Heart left ventricle (tissue), 13 donors: ENCODE results near the gene HOATZ.

Source experiments
- POLR2A ChIP-seq, 2 donors: fragments of 450-650 bp; IDR thresholded peaks; one replicate each; pipeline ENCODE4 v1.6.1; 2017; ENCODE audit warnings: antibody characterized with exemption in 2 of 2, mild to moderate bottlenecking in 2 of 2, moderate library complexity in 2 of 2
- TF ChIP-seq, protein P1 (sequence below), 12 donors: fragments of 200-600 bp; sonication (generic) in 4 of 12; IDR thresholded peaks; one replicate each; pipeline versions ENCODE4 v1.5.0 to v1.8.0; 2018 to 2022; ENCODE audit warnings: antibody characterized with exemption in 12 of 12, mild to moderate bottlenecking in 5 of 12
- donor health status: ischemic (EF 13 %, LVEDD 7.1; RV severe dilation, severe dysfunction).
- donor health status: DM: no; HTN: yes; CAD: no.
- donor health status: DM: no; HTN: no; CAD: no.
- donor health status: ischemic (EF 25% LVEDD 6.9; RV normal size, moderate dysfunction).
- donor health status: ischemic (EF 25% LVEDD 5.7; RV mildly dilated, moderate dysfunction).
- donor health status: ischemic (EF 35%, LVEDD 5.7; RV mildly dilated, moderate dysfunction).
- donor health status: nonischemic (EF 11% LVEDD 7.7; RV severe dilation, severe dysfunction).
- donor health status: DM: yes; HTN: yes; CAD: no.
- donor health status: PGD.
- donor health status: ischemic (EF 29% LVEDD 5.4; RV normal size, mild dysfunction).
- donor health status: nonischemic (EF 23%, LVEDD 6.1; RV moderate dilation, normal function).

GRCh38 chr11:111560800-111561199 is 46.2 kb downstream of the HOATZ start:
- TF ChIP-seq, protein P1, sequence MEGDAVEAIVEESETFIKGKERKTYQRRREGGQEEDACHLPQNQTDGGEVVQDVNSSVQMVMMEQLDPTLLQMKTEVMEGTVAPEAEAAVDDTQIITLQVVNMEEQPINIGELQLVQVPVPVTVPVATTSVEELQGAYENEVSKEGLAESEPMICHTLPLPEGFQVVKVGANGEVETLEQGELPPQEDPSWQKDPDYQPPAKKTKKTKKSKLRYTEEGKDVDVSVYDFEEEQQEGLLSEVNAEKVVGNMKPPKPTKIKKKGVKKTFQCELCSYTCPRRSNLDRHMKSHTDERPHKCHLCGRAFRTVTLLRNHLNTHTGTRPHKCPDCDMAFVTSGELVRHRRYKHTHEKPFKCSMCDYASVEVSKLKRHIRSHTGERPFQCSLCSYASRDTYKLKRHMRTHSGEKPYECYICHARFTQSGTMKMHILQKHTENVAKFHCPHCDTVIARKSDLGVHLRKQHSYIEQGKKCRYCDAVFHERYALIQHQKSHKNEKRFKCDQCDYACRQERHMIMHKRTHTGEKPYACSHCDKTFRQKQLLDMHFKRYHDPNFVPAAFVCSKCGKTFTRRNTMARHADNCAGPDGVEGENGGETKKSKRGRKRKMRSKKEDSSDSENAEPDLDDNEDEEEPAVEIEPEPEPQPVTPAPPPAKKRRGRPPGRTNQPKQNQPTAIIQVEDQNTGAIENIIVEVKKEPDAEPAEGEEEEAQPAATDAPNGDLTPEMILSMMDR (IDR thresholded peaks at IDR 0.05), result no peak
- TF ChIP-seq POLR2A (IDR thresholded peaks at IDR 0.05), result no peak
